GM12878 (cell line): ENCODE data around the gene CATSPERD. TPM values are rescaled to one million over a fixed set of nuclear protein-coding genes. Genes with fewer than 3 reads are reported as not detected.

Experiments used
- ATAC-seq: fragments of 200-7000 bp; cut with Tn5 transposase; 3 replicates; pipeline ENCODE4 v1.9.1; 2020; ENCODE audit warnings: mild to moderate bottlenecking, moderate library complexity
- BruUV-seq: library from RNA; stranded (reverse); fragments of 400-500 nt; replicated peaks from 2 replicates; lab custom pipeline; 2021; lab: Mats Ljungman, UMichigan
- CTCF ChIA-PET: fragments of 300-600 bp; sonication (Branson Sonifier 250); formaldehyde crosslinking; extraction: SDS; loops from one replicate; lab custom pipeline; 2021; ENCODE audit warnings: inconsistent platforms; lab: Yijun Ruan, JAX
- POLR2A ChIA-PET: fragments of 350-600 bp; formaldehyde crosslinking; extraction: SDS; loops from one replicate; lab custom pipeline; 2021; ENCODE audit warnings: inconsistent platforms; lab: Charles Lee
- RAD21 ChIA-PET: fragments of 300-600 bp; sonication (Branson Sonifier 250); formaldehyde crosslinking; loops from one replicate; lab custom pipeline; 2023; ENCODE audit warnings: antibody characterized with exemption; ENCODE audit not compliant: unreplicated experiment; lab: Charles Lee
- SMC1A ChIA-PET: fragments of 300-600 bp; sonication (Branson Sonifier 250); formaldehyde crosslinking; loops from one replicate; lab custom pipeline; 2023; ENCODE audit not compliant: unreplicated experiment, uncharacterized antibody; lab: Charles Lee
- DNase-seq: peaks from one replicate; pipeline ENCODE4 v3.0.0-alpha.2; 2011; ENCODE audit warnings: low read depth, low spot score
- FAIRE-seq: peaks from 3 replicates; lab custom pipeline; 2011; peaks lifted over from hg19 to GRCh38; lab: Jason Lieb, UNC
- H2AFZ ChIP-seq: 2 replicates; pipeline ENCODE4 v1.6.0; 2011; ENCODE audit warnings: low read depth, low read length, control low read depth; ENCODE audit not compliant: control insufficient read depth
- H3K27ac ChIP-seq: 2 replicates; pipeline ENCODE4 v1.5.1; 2011; ENCODE audit warnings: control low read depth; ENCODE audit not compliant: control insufficient read depth, insufficient read depth
- H3K27me3 ChIP-seq, 2 experiments: replicated peaks in 1 of 2; 2 replicates each; pipeline versions ENCODE4 v1.6.0 to v1.6.1; 2011; ENCODE audit warnings: low read length in 1 of 2; ENCODE audit not compliant: control insufficient read depth in 2 of 2, insufficient read depth in 2 of 2
- H3K36me3 ChIP-seq, 2 experiments: 2 replicates each; pipeline ENCODE4 v1.5.1; 2011; ENCODE audit warnings: low read length in 1 of 2; ENCODE audit not compliant: control insufficient read depth in 2 of 2, insufficient read depth in 2 of 2
- H3K4me1 ChIP-seq: 2 replicates; pipeline ENCODE4 v1.6.1; 2011; ENCODE audit warnings: mild to moderate bottlenecking, low read length, moderate library complexity, mixed read lengths; ENCODE audit not compliant: control insufficient read depth, insufficient read depth
- H3K4me2 ChIP-seq: 2 replicates; pipeline ENCODE4 v1.6.0; 2011; ENCODE audit warnings: control low read depth; ENCODE audit not compliant: control insufficient read depth, insufficient read depth
- H3K4me3 ChIP-seq: fragments of 200-600 bp; sonication (generic); 2 replicates; pipeline ENCODE4 v1.5.1; 2016
- H3K79me2 ChIP-seq: 2 replicates; pipeline ENCODE4 v1.6.0; 2011; ENCODE audit warnings: low read length; ENCODE audit not compliant: control insufficient read depth, insufficient read depth
- H3K9ac ChIP-seq: 2 replicates; pipeline ENCODE4 v1.8.0; 2011; ENCODE audit warnings: low read length, control low read depth, mixed read lengths; ENCODE audit not compliant: control insufficient read depth, insufficient read depth
- H3K9me3 ChIP-seq: replicated peaks from 3 replicates; pipeline ENCODE4 v1.5.1; 2011; ENCODE audit warnings: mild to moderate bottlenecking, low read length; ENCODE audit not compliant: control insufficient read depth, insufficient read depth
- H4K20me1 ChIP-seq: 2 replicates; pipeline ENCODE4 v1.6.0; 2011; ENCODE audit not compliant: control insufficient read depth, insufficient read depth
- CEBPB ChIP-seq, 2 experiments: fragments of 150-350 bp in 1 of 2; IDR thresholded peaks; 2 replicates each; pipeline ENCODE4 v1.6.1; 2012 to 2014; ENCODE audit warnings: low read depth in 2 of 2, low read length in 2 of 2, borderline replicate concordance in 1 of 2, inconsistent platforms in 1 of 2
- GABPA ChIP-seq: IDR thresholded peaks from 2 replicates; pipeline ENCODE4 v1.6.1; 2014; ENCODE audit warnings: antibody characterized with exemption, low read depth, mild to moderate bottlenecking, inconsistent platforms
- HDGF ChIP-seq: fragments of 450-650 bp; IDR thresholded peaks from 2 replicates; pipeline ENCODE4 v1.6.1; 2016; ENCODE audit warnings: antibody characterized with exemption
- JUND ChIP-seq: IDR thresholded peaks from 2 replicates; pipeline ENCODE4 v1.6.1; 2012; ENCODE audit warnings: low read depth, mild to moderate bottlenecking, low read length, improper control_type of control experiment, moderate library complexity
- KDM1A ChIP-seq: fragments of 200-600 bp; sonication (generic); IDR thresholded peaks from 2 replicates; pipeline ENCODE4 v1.6.1; 2016; ENCODE audit warnings: borderline replicate concordance
- POLR2AphosphoS5 ChIP-seq: IDR thresholded peaks from 2 replicates; pipeline ENCODE4 v1.6.1; 2011; ENCODE audit warnings: mild to moderate bottlenecking, low read length, inconsistent platforms
- RB1 ChIP-seq: fragments of 450-650 bp; formaldehyde crosslinking; IDR thresholded peaks from 2 replicates; pipeline ENCODE4 v1.6.1; 2017; ENCODE audit warnings: mild to moderate bottlenecking, borderline replicate concordance
- RBBP5 ChIP-seq: fragments of 200-600 bp; sonication (generic); conservative IDR thresholded peaks from 2 replicates; pipeline ENCODE4 v1.6.1; 2016
- SIN3A ChIP-seq: IDR thresholded peaks from 2 replicates; pipeline ENCODE4 v1.6.1; 2012; ENCODE audit warnings: low read depth, low read length, improper control_type of control experiment
- SUPT20H ChIP-seq: IDR thresholded peaks from 2 replicates; pipeline ENCODE4 v1.6.1; 2011; ENCODE audit warnings: low read depth, mild to moderate bottlenecking, low read length, moderate library complexity, borderline replicate concordance; ENCODE audit not compliant: control insufficient read depth
- ZZZ3 ChIP-seq: IDR thresholded peaks from 2 replicates; pipeline ENCODE4 v1.6.1; 2011; ENCODE audit warnings: low read depth; ENCODE audit not compliant: control insufficient read depth, insufficient read length
- WGBS: methylation state at CpG from one replicate; pipeline ENCODE4 v1.1.6; 2016; ENCODE audit warnings: low lambda C conversion rate; ENCODE audit not compliant: insufficient replicate concordance, insufficient coverage; ENCODE audit errors: missing lambda C conversion rate; 5-methylcytosine and 5-hydroxymethylcytosine counted together
- in situ Hi-C: fragments of 300-500 bp; cut with MboI; formaldehyde crosslinking; loops from 9 replicates; pipeline ENCODE4 v1.14.3; 2018; ENCODE audit warnings: mixed read lengths
- intact Hi-C: fragments of 100-400 bp; cut with micrococcal nuclease; formaldehyde crosslinking; loops from one replicate; pipeline ENCODE4 v1.14.2; 2022; ENCODE audit not compliant: unreplicated experiment
- polyA plus RNA-seq, 11 experiments: library from polyadenylated mRNA; depleted of rRNA in 4 of 11; unstranded in 6 of 11; stranded (reverse) in 5 of 11; fragments of >200 nt; fragmentation: Nextera tagmentation in 4 of 11; fragmentation: Illumina TruSeq in 1 of 11; extraction: Ambion mirVana in 4 of 11; extraction: Trizol in 1 of 11; gene quantifications; 1 replicate in 1 of 11; 2 replicates in 10 of 11; pipeline versions ENCODE4 v1.2.1 to v1.2.3, GENCODE V29; 2011 to 2016; ENCODE audit warnings: inconsistent platforms in 2 of 11, missing spikeins in 2 of 11, low read depth in 1 of 11
- total RNA-seq, 4 experiments: library from RNA; depleted of rRNA in 3 of 4; stranded (reverse); fragments of >200 nt in 3 of 4; fragmentation: Illumina TruSeq in 1 of 4; extraction: Trizol in 1 of 4; gene quantifications; 2 replicates each; pipeline versions ENCODE4 v1.2.1 to v1.2.3, GENCODE V29; 2013 to 2021
- TF ChIP-seq, protein P1 (sequence below): IDR thresholded peaks from 2 replicates; pipeline ENCODE4 v1.6.1; 2012; ENCODE audit warnings: improper control_type of control experiment, low read depth, low read length; ENCODE audit not compliant: insufficient replicate concordance

The CATSPERD gene
- total and polyA plus RNA-seq, 10 of the 15 experiments (the other 5 are each of a cell fraction or from before 2014, with no cell fraction given) = 0.02 to 0.38 (median 0.11) TPM; not detected in 5

DNA sequence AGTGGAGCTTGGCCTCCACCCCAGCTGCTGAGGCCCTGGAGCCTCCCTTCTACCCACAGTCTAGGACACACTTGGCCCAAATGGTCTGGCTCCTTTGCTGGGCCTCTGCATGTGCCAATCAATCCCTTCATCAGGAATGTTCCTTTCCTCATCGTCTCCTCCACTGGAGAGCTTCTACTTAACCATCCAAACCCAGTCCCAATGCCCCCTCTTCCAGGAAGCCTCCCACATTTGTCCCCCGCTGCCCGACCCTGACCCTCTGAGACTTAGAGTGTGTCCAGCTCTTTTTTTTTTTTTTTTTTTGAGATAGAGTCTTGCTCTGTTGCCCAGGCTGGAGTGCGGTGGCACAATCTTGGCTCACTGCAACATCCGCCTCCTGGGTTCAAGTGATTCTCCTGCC, 68.0 kb downstream of the CATSPERD start:
- POLR2A ChIA-PET = no interaction called here
- intact Hi-C loops (no loop called here), in situ Hi-C loops (no loop called here)
- Histone ChIP-seq H3K9ac (no peak overlapping the region), H3K9me3 (no peaks in the 10 kb centered on the region), H3K4me2 (no peak overlapping the region), H3K27me3 (no peaks in the 10 kb centered on the region), H3K27ac (no peak overlapping the region), H3K36me3 (peaks cover 4 to 29% of the 10 kb centered on the region in 2 experiments; a peak in 3 of 4 replicates), H4K20me1 (no peaks in the 10 kb centered on the region), H3K4me3 (no peak overlapping the region), H3K4me1 (peaks cover 3% of the 10 kb centered on the region; the same call in 1 of the 2 replicates), H2AFZ (no peak overlapping the region), H3K79me2 (peaks cover 5% of the 10 kb centered on the region)
- WGBS = 96% methylated on average over 4 of the region's 5 CpGs
- no TSS peak for BruUV-seq
- SMC1A ChIA-PET = no interaction called here
- CTCF ChIA-PET = no interaction called here
- DNase-seq = no peak
- TF ChIP-seq SIN3A (no peak), POLR2AphosphoS5 (0 out of 2 replicates have a peak, but pooled peaks have one; percentile 25)
- RAD21 ChIA-PET = no interaction called here
- ATAC-seq = no peak
- FAIRE-seq = no peak

DNA sequence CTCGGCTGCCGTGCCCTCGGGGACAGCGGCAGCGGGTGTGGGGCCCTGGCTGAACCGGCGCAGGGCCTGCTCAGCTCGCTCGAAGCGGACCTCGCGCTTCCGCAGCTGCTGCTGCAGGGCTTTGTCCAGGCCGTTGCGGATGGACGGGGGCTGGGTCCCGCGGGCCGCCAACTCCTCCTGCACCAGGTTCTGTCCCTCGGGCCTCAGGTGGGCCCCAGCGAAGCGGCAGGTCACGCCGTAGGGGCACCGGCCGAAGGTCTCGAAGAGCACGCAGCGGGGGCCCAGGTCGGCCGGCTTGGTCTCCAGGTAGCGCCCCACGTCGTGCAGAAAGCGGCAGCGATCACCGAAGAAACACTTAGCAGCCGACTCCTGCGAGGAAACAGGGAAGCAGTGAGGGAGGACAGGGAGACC, 68.9 kb downstream of the CATSPERD start:
- Histone ChIP-seq H3K4me1 (peaks cover 3% of the 10 kb centered on the region; the same call in 1 of the 2 replicates), H3K36me3 (peaks cover 4 to 29% of the 10 kb centered on the region in 2 experiments; a peak in 3 of 4 replicates), H3K79me2 (peaks cover 5% of the 10 kb centered on the region), H4K20me1 (no peaks in the 10 kb centered on the region), H3K4me3 (no peak overlapping the region), H3K27me3 (no peaks in the 10 kb centered on the region), H3K9ac (no peak overlapping the region), H3K27ac (no peak overlapping the region), H3K9me3 (no peaks in the 10 kb centered on the region), H3K4me2 (peak overlapping the region; percentile 97; the same call in 1 of the 2 replicates), H2AFZ (no peak overlapping the region)
- ATAC-seq (no peak), DNase-seq (no peak), FAIRE-seq (no peak)
- in situ Hi-C loops (no loop called here), intact Hi-C loops (no loop called here)
- CTCF ChIA-PET = interaction anchor here (3.6 kb wide), 1 partner anchor 15 kb away, joined by 25 read pairs; the partner anchor contains the start of gene NRTN
- POLR2A ChIA-PET = interaction anchor here (0.6 kb wide), 1 partner anchor 19 kb away, joined by 3 read pairs; no protein-coding TSS in a partner anchor
- RAD21 ChIA-PET = interaction anchor here (1.5 kb wide), 1 partner anchor 15 kb away, joined by 4 read pairs; the partner anchor contains the start of gene NRTN
- 97% methylated on average over 39 of the region's 39 CpGs for WGBS
- SMC1A ChIA-PET = no interaction called here
- BruUV-seq = no TSS peak
- no peak for TF ChIP-seq ZZZ3
- TF ChIP-seq SUPT20H = no peak
- TF ChIP-seq KDM1A = no peak
- TF ChIP-seq RB1 = no peak
- TF ChIP-seq CEBPB (IDR thresholded peaks at IDR 0.05; ENCODE audit: borderline replicate concordance in 1 of 2, low read depth in 2 of 2, low read length in 2 of 2) = no peak
- no peak for TF ChIP-seq SIN3A
- TF ChIP-seq JUND = no peak
- no peak for TF ChIP-seq GABPA
- TF ChIP-seq, protein P1, sequence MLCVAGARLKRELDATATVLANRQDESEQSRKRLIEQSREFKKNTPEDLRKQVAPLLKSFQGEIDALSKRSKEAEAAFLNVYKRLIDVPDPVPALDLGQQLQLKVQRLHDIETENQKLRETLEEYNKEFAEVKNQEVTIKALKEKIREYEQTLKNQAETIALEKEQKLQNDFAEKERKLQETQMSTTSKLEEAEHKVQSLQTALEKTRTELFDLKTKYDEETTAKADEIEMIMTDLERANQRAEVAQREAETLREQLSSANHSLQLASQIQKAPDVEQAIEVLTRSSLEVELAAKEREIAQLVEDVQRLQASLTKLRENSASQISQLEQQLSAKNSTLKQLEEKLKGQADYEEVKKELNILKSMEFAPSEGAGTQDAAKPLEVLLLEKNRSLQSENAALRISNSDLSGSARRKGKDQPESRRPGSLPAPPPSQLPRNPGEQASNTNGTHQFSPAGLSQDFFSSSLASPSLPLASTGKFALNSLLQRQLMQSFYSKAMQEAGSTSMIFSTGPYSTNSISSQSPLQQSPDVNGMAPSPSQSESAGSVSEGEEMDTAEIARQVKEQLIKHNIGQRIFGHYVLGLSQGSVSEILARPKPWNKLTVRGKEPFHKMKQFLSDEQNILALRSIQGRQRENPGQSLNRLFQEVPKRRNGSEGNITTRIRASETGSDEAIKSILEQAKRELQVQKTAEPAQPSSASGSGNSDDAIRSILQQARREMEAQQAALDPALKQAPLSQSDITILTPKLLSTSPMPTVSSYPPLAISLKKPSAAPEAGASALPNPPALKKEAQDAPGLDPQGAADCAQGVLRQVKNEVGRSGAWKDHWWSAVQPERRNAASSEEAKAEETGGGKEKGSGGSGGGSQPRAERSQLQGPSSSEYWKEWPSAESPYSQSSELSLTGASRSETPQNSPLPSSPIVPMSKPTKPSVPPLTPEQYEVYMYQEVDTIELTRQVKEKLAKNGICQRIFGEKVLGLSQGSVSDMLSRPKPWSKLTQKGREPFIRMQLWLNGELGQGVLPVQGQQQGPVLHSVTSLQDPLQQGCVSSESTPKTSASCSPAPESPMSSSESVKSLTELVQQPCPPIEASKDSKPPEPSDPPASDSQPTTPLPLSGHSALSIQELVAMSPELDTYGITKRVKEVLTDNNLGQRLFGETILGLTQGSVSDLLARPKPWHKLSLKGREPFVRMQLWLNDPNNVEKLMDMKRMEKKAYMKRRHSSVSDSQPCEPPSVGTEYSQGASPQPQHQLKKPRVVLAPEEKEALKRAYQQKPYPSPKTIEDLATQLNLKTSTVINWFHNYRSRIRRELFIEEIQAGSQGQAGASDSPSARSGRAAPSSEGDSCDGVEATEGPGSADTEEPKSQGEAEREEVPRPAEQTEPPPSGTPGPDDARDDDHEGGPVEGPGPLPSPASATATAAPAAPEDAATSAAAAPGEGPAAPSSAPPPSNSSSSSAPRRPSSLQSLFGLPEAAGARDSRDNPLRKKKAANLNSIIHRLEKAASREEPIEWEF = no peak
- TF ChIP-seq HDGF = no peak
- no peak for TF ChIP-seq RBBP5
